ENCODE data around the gene DUSP10.

GRCh38 chr1:221719278-221719597 is 22.7 kb downstream of the DUSP10 start:
- TF ChIP-seq POLR2AphosphoS5 (IDR thresholded peaks at IDR 0.05; ENCODE audit: low read depth, low read length) (no peak), TAF1 (IDR thresholded peaks at IDR 0.05; ENCODE audit: borderline replicate concordance, insufficient read depth, low read length) (no peak), REST (IDR thresholded peaks at IDR 0.05; ENCODE audit: insufficient read depth in 1 of 2, low read depth in 2 of 2, low read length in 2 of 2) (no peak), SIN3A (IDR thresholded peaks at IDR 0.05; ENCODE audit: borderline replicate concordance, insufficient read depth, low read length) (no peak)
